Endothelial cell of umbilical vein (primary cell): ENCODE results near the gene LRP3. TPM values are rescaled to one million over a fixed set of nuclear protein-coding genes. Genes with fewer than 3 reads are reported as not detected.

Experiments
- BruUV-seq: library from RNA; stranded (reverse); fragments of 400-500 nt; replicated peaks from 2 replicates; lab custom pipeline; 2021; lab: Mats Ljungman, UMichigan
- CTCF ChIA-PET: fragments of 300-600, 350-600 bp; sonication (Branson Sonifier 250); formaldehyde crosslinking; loops from one replicate; lab custom pipeline; 2021; ENCODE audit warnings: antibody characterized with exemption, inconsistent platforms; lab: Charles Lee
- POLR2A ChIA-PET: fragments of 300-600, 350-600 bp; sonication (Branson Sonifier 250); formaldehyde crosslinking; loops from one replicate; lab custom pipeline; 2021; ENCODE audit warnings: antibody characterized with exemption, inconsistent platforms; lab: Charles Lee
- DNase-seq: peaks from one replicate; pipeline ENCODE4 v3.0.0-alpha.2; 2011; ENCODE audit warnings: low read depth, low spot score
- FAIRE-seq: peaks from 2 replicates; lab custom pipeline; 2011; peaks lifted over from hg19 to GRCh38; lab: Jason Lieb, UNC
- H2AFZ ChIP-seq: 2 replicates; pipeline ENCODE4 v1.6.0; 2012; ENCODE audit warnings: low read depth, low read length, control low read depth, inconsistent platforms
- H3K27ac ChIP-seq: 2 replicates; pipeline ENCODE4 v1.5.1; 2011; ENCODE audit warnings: low read depth, mild to moderate bottlenecking, control low read depth, low read length, moderate library complexity; ENCODE audit not compliant: insufficient read depth
- H3K27me3 ChIP-seq, 2 experiments: 2 replicates each; pipeline versions ENCODE4 v1.6.0 to v1.6.1; 2011; ENCODE audit warnings: low read length in 2 of 2, mixed read lengths in 1 of 2; ENCODE audit not compliant: control insufficient read depth in 2 of 2, insufficient read depth in 2 of 2
- H3K36me3 ChIP-seq, 2 experiments: 2 replicates in 1 of 2; 3 replicates in 1 of 2; pipeline ENCODE4 v1.5.1; 2011; ENCODE audit warnings: low read length in 2 of 2, mild to moderate bottlenecking in 1 of 2, moderate library complexity in 1 of 2; ENCODE audit not compliant: control insufficient read depth in 2 of 2, insufficient read depth in 2 of 2; ENCODE audit errors: extremely low read depth in 1 of 2
- H3K4me1 ChIP-seq: 3 replicates; pipeline ENCODE4 v1.5.1; 2011; ENCODE audit warnings: mild to moderate bottlenecking, low read length; ENCODE audit not compliant: control insufficient read depth, insufficient read depth; ENCODE audit errors: extremely low read depth
- H3K4me2 ChIP-seq: 2 replicates; pipeline ENCODE4 v1.6.1; 2011; ENCODE audit warnings: low read length, control low read depth, mixed read lengths; ENCODE audit not compliant: insufficient read depth
- H3K4me3 ChIP-seq, 3 experiments: fragments of 200-600 bp in 1 of 3; sonication (generic), shearing (Covaris generic) in 1 of 3; replicated peaks in 1 of 3; 2 replicates each; pipeline ENCODE4 v1.5.1; 2011 to 2016; ENCODE audit warnings: control low read depth in 3 of 3, low read length in 3 of 3, mild to moderate bottlenecking in 2 of 3, inconsistent platforms in 1 of 3, low read depth in 1 of 3, moderate library complexity in 1 of 3; ENCODE audit not compliant: insufficient read depth in 1 of 3
- H3K79me2 ChIP-seq: 2 replicates; pipeline ENCODE4 v1.6.0; 2012; ENCODE audit warnings: low read length, inconsistent platforms; ENCODE audit not compliant: control insufficient read depth, insufficient read depth
- H3K9ac ChIP-seq: replicated peaks from 2 replicates; pipeline ENCODE3; 2011; ENCODE audit warnings: low read length, control low read depth; ENCODE audit not compliant: insufficient read depth; ENCODE audit errors: extremely low read depth
- H3K9me1 ChIP-seq: replicated peaks from 3 replicates; pipeline ENCODE4 v1.6.0; 2011; ENCODE audit warnings: mild to moderate bottlenecking, low read length; ENCODE audit not compliant: control insufficient read depth, insufficient read depth; ENCODE audit errors: extremely low read depth
- H3K9me3 ChIP-seq: replicated peaks from 2 replicates; pipeline ENCODE4 v1.5.1; 2012; ENCODE audit warnings: low read length, inconsistent platforms; ENCODE audit not compliant: control insufficient read depth, insufficient read depth
- H4K20me1 ChIP-seq: replicated peaks from 2 replicates; pipeline ENCODE3; 2011; ENCODE audit warnings: mild to moderate bottlenecking, low read length; ENCODE audit not compliant: control insufficient read depth, insufficient read depth; ENCODE audit errors: extremely low read depth
- EZH2 ChIP-seq: IDR thresholded peaks from 2 replicates; pipeline ENCODE4 v1.6.1; 2012; ENCODE audit warnings: borderline replicate concordance, low read depth, mild to moderate bottlenecking, moderate library complexity, low read length, inconsistent platforms; ENCODE audit not compliant: severe bottlenecking
- FOS ChIP-seq: IDR thresholded peaks from 2 replicates; pipeline ENCODE4 v1.6.1; 2011; ENCODE audit warnings: mild to moderate bottlenecking, low read length, moderate library complexity, borderline replicate concordance; ENCODE audit not compliant: insufficient read depth
- GATA2 ChIP-seq: IDR thresholded peaks from 2 replicates; pipeline ENCODE4 v1.7.0; 2011; ENCODE audit warnings: low read depth, mild to moderate bottlenecking, moderate library complexity, mixed read lengths, low read length; ENCODE audit not compliant: insufficient read length, insufficient read depth
- JUN ChIP-seq: IDR thresholded peaks from 2 replicates; pipeline ENCODE4 v1.6.1; 2011; ENCODE audit warnings: borderline replicate concordance, low read depth; ENCODE audit not compliant: insufficient read length, insufficient read depth
- MYC ChIP-seq: IDR thresholded peaks from one replicate; pipeline ENCODE4 v1.6.1; 2011; ENCODE audit warnings: mild to moderate bottlenecking, low read depth, low read length
- POLR2A ChIP-seq: IDR thresholded peaks from 2 replicates; pipeline ENCODE4 v1.6.1; 2012; ENCODE audit warnings: low read depth, mild to moderate bottlenecking, control low read depth, low read length
- POLR2AphosphoS5 ChIP-seq: IDR thresholded peaks from 2 replicates; pipeline ENCODE4 v1.6.1; 2012; ENCODE audit warnings: low read depth, mild to moderate bottlenecking, control low read depth, low read length, moderate library complexity; ENCODE audit not compliant: insufficient read depth
- dilution Hi-C: fragments of 300-500 bp; cut with MboI; formaldehyde crosslinking; loops from one replicate; pipeline ENCODE4 v1.15.0; 2019; ENCODE audit warnings: low sequenced_read_pairs; ENCODE audit not compliant: extremely low pct_ligation_motif_present
- intact Hi-C: fragments of 100-400 bp; cut with micrococcal nuclease; formaldehyde crosslinking; loops from one replicate; pipeline ENCODE4 v1.10.0; 2022
- polyA plus RNA-seq, 4 experiments: library from polyadenylated mRNA; depleted of rRNA in 3 of 4; stranded (reverse) in 3 of 4; unstranded in 1 of 4; fragments of >200 nt; gene quantifications; 2 replicates each; pipeline versions ENCODE4 v1.2.1 to v1.2.3, GENCODE V29; 2011 to 2012; ENCODE audit warnings: missing spikeins in 1 of 4
- total RNA-seq: library from RNA; stranded (reverse); gene quantifications from 2 replicates; pipeline ENCODE4 v1.2.3, GENCODE V29; 2021
- TF ChIP-seq, protein P1 (sequence below): IDR thresholded peaks from 2 replicates; pipeline ENCODE4 v1.6.1; 2011; ENCODE audit not compliant: insufficient read depth, insufficient read length
- TF ChIP-seq, protein P2 (sequence below), 2 donors: IDR thresholded peaks; 1 replicate in 1 of 2; 2 replicates in 1 of 2; pipeline ENCODE4 v1.5.1; 2011; ENCODE audit warnings: low read length in 2 of 2, mild to moderate bottlenecking in 2 of 2, moderate library complexity in 2 of 2, control low read depth in 1 of 2, inconsistent platforms in 1 of 2, low read depth in 1 of 2; ENCODE audit not compliant: insufficient read depth in 1 of 2; ENCODE audit errors: extremely low read depth in 1 of 2

Gene LRP3
- total and polyA plus RNA-seq, 2 donors (not counting 3 experiments of a cell fraction or from before 2014, with no cell fraction given), result 14.3 to 19.4 TPM

DNA sequence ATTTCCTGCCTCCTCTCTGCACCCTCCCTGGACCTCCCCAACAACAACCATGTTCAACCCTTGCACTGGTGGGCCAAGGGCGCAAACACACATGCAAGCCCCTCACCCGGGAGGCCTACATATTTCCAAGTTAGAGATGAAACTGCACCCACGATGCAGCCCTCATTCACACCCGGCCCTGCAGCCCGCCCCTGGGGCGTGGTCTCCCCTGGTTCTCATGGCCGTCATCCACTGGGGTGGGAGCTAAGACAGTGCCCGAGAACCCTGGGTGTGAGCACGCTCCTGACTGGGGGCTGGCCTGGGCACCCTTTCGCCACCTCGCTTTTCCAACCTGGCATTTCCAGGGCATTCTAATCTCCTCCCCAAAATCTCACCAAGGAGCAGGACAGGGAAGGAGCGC lies 38.5 kb downstream of the LRP3 start:
- H4K20me1 ChIP-seq, result no peaks in the 10 kb centered on the region
- H3K9ac ChIP-seq, result no peak overlapping the region
- H3K79me2 ChIP-seq, result no peaks in the 10 kb centered on the region
- no peak for FAIRE-seq
- no peak overlapping the region for H3K4me2 ChIP-seq
- H3K4me3 ChIP-seq, result no peak overlapping the region
- no peak overlapping the region for H2AFZ ChIP-seq
- no TSS peak for BruUV-seq
- H3K27ac ChIP-seq, result no peak overlapping the region
- H3K4me1 ChIP-seq, result no peaks in the 10 kb centered on the region
- TF ChIP-seq, protein P1, sequence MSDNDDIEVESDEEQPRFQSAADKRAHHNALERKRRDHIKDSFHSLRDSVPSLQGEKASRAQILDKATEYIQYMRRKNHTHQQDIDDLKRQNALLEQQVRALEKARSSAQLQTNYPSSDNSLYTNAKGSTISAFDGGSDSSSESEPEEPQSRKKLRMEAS, result no peak
- no peak for TF ChIP-seq GATA2
- no peak for TF ChIP-seq POLR2A
- TF ChIP-seq MYC, result no peak
- no peak for TF ChIP-seq POLR2AphosphoS5
- no peak for TF ChIP-seq FOS
- TF ChIP-seq JUN, result no peak
- TF ChIP-seq EZH2, result no peak
- TF ChIP-seq, protein P2, sequence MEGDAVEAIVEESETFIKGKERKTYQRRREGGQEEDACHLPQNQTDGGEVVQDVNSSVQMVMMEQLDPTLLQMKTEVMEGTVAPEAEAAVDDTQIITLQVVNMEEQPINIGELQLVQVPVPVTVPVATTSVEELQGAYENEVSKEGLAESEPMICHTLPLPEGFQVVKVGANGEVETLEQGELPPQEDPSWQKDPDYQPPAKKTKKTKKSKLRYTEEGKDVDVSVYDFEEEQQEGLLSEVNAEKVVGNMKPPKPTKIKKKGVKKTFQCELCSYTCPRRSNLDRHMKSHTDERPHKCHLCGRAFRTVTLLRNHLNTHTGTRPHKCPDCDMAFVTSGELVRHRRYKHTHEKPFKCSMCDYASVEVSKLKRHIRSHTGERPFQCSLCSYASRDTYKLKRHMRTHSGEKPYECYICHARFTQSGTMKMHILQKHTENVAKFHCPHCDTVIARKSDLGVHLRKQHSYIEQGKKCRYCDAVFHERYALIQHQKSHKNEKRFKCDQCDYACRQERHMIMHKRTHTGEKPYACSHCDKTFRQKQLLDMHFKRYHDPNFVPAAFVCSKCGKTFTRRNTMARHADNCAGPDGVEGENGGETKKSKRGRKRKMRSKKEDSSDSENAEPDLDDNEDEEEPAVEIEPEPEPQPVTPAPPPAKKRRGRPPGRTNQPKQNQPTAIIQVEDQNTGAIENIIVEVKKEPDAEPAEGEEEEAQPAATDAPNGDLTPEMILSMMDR (IDR thresholded peaks at IDR 0.05; ENCODE audit: extremely low read depth in 1 of 2, insufficient read depth in 1 of 2, low read depth in 1 of 2, low read length in 2 of 2), result no peak
- H3K36me3 ChIP-seq, result no peaks in the 10 kb centered on the region
- DNase-seq, result no peak
- no peaks in the 10 kb centered on the region for H3K9me3 ChIP-seq
- dilution Hi-C loops (no loop called here), intact Hi-C loops (no loop called here)
- POLR2A ChIA-PET, result no interaction called here
- CTCF ChIA-PET, result no interaction called here
- no peaks in the 10 kb centered on the region for H3K9me1 ChIP-seq
- H3K27me3 ChIP-seq, result peaks cover 2 to 9% of the 10 kb centered on the region in 2 experiments
